SK-N-SH (cell line): Measurements from ENCODE around the gene ZBTB47. TPM values are rescaled to one million over a fixed set of nuclear protein-coding genes. Genes with fewer than 3 reads are reported as not detected.

Experiments
- CTCF ChIA-PET: fragments of 300-600, 350-600 bp; formaldehyde crosslinking; extraction: SDS; loops from one replicate; lab custom pipeline; 2021; lab: Yijun Ruan, JAX
- POLR2A ChIA-PET: fragments of 350-600 bp; sonication (Branson Sonifier 250); formaldehyde crosslinking; extraction: SDS; loops from one replicate; lab custom pipeline; 2020; ENCODE audit warnings: antibody characterized with exemption, inconsistent platforms; lab: Yijun Ruan, JAX
- DNase-seq: peaks from one replicate; pipeline ENCODE4 v3.0.0; 2012
- H2AFZ ChIP-seq: fragments of 200-600 bp; sonication (generic); 2 replicates; pipeline ENCODE4 v1.8.1; 2016; ENCODE audit warnings: antibody characterized with exemption, mild to moderate bottlenecking, low read depth
- H3F3A ChIP-seq: fragments of 200-600 bp; sonication (generic); replicated peaks from 2 replicates; pipeline ENCODE3; 2016; ENCODE audit warnings: antibody characterized with exemption, mild to moderate bottlenecking; ENCODE audit not compliant: insufficient read depth
- H3K27ac ChIP-seq, 2 experiments: fragments of 200-500 bp in 1 of 2; fragments of 200-600 bp in 1 of 2; sonication (Bioruptor generic) in 1 of 2; sonication (generic), shearing (Covaris generic) in 1 of 2; 2 replicates each; pipeline versions ENCODE4 v1.5.1 to v1.6.1; 2014 to 2016; ENCODE audit warnings: low read depth in 2 of 2, inconsistent platforms in 1 of 2, low read length in 1 of 2, mild to moderate bottlenecking in 1 of 2, mixed read lengths in 1 of 2
- H3K27me3 ChIP-seq: fragments of 200-600 bp; sonication (generic), shearing (Covaris generic); 2 replicates; pipeline ENCODE4 v1.6.1; 2016; ENCODE audit warnings: mixed run types; ENCODE audit not compliant: insufficient read depth
- H3K36me3 ChIP-seq, 2 experiments: fragments of 200-500 bp in 1 of 2; fragments of 200-600 bp in 1 of 2; sonication (Bioruptor generic) in 1 of 2; sonication (generic) in 1 of 2; replicated peaks in 1 of 2; 2 replicates each; pipeline versions ENCODE3 to v1.5.1; 2014 to 2016; ENCODE audit warnings: low read length in 1 of 2, mild to moderate bottlenecking in 1 of 2; ENCODE audit not compliant: insufficient read depth in 2 of 2, control insufficient read depth in 1 of 2
- H3K4me1 ChIP-seq, 2 experiments: fragments of 200-500 bp in 1 of 2; fragments of 200-600 bp in 1 of 2; sonication (Bioruptor generic) in 1 of 2; sonication (generic), shearing (Covaris generic) in 1 of 2; 2 replicates each; pipeline versions ENCODE4 v1.5.1 to v1.6.1; 2014 to 2016; ENCODE audit warnings: low read depth in 1 of 2, low read length in 1 of 2, mixed run types in 1 of 2; ENCODE audit not compliant: insufficient read depth in 2 of 2, control insufficient read depth in 1 of 2
- H3K4me2 ChIP-seq: fragments of 200-600 bp; sonication (generic), shearing (Covaris generic); 2 replicates; pipeline ENCODE4 v1.6.1; 2017; ENCODE audit warnings: mixed run types
- H3K4me3 ChIP-seq, 2 experiments: fragments of 200-500 bp in 1 of 2; fragments of 200-600 bp in 1 of 2; sonication (Bioruptor generic) in 1 of 2; sonication (generic), shearing (Covaris generic) in 1 of 2; 2 replicates each; pipeline versions ENCODE4 v1.5.1 to v1.8.1; 2014 to 2016; ENCODE audit warnings: low read depth in 2 of 2, inconsistent platforms in 1 of 2, low read length in 1 of 2, mild to moderate bottlenecking in 1 of 2, mixed read lengths in 1 of 2, moderate library complexity in 1 of 2
- H3K79me2 ChIP-seq: fragments of 200-600 bp; sonication (generic); 2 replicates; pipeline ENCODE4 v1.8.1; 2017; ENCODE audit warnings: mild to moderate bottlenecking; ENCODE audit not compliant: insufficient read depth
- H3K9ac ChIP-seq: fragments of 200-600 bp; sonication (generic); 2 replicates; pipeline ENCODE4 v1.6.1; 2017; ENCODE audit warnings: mixed run types
- H3K9me2 ChIP-seq: fragments of 200-600 bp; sonication (generic); 2 replicates; pipeline ENCODE4 v1.6.1; 2017; ENCODE audit warnings: mixed run types
- H3K9me3 ChIP-seq: fragments of 200-600 bp; sonication (generic); 2 replicates; pipeline ENCODE4 v1.6.1; 2017; ENCODE audit warnings: mixed run types, mild to moderate bottlenecking, moderate library complexity
- H4K20me1 ChIP-seq: fragments of 200-600 bp; sonication (generic); 2 replicates; pipeline ENCODE4 v1.6.1; 2017; ENCODE audit warnings: mild to moderate bottlenecking, mixed run types; ENCODE audit not compliant: insufficient read depth
- EP300 ChIP-seq, 2 experiments: IDR thresholded peaks; 2 replicates each; pipeline versions ENCODE4 v1.4.0 to v1.6.1; 2012; ENCODE audit warnings: borderline replicate concordance in 1 of 2, low read depth in 1 of 2, low read length in 1 of 2
- EZH2phosphoT487 ChIP-seq: fragments of 200-600 bp; sonication (generic); IDR thresholded peaks from 2 replicates; pipeline ENCODE4 v1.6.1; 2017; ENCODE audit warnings: low read depth, mixed run types, mild to moderate bottlenecking, antibody characterized with exemption, moderate library complexity, borderline replicate concordance
- FOXJ3 ChIP-seq: sonication (generic); formaldehyde crosslinking; IDR thresholded peaks from 2 replicates; pipeline ENCODE4 v1.5.1; 2020; ENCODE audit warnings: mild to moderate bottlenecking, missing genetic modification reagents
- FOXM1 ChIP-seq: IDR thresholded peaks from 2 replicates; pipeline ENCODE4 v1.4.0; 2012; ENCODE audit warnings: low read depth, mild to moderate bottlenecking
- GABPA ChIP-seq: IDR thresholded peaks from 2 replicates; pipeline ENCODE4 v1.4.0; 2012; ENCODE audit warnings: low read depth, mild to moderate bottlenecking
- GATA2 ChIP-seq: sonication (generic); formaldehyde crosslinking; IDR thresholded peaks from 2 replicates; pipeline ENCODE4 v1.5.0; 2020; ENCODE audit warnings: mild to moderate bottlenecking, missing genetic modification reagents
- MEF2A ChIP-seq: IDR thresholded peaks from 2 replicates; pipeline ENCODE4 v1.4.0; 2012; ENCODE audit warnings: low read depth, borderline replicate concordance
- MXI1 ChIP-seq: IDR thresholded peaks from 2 replicates; pipeline ENCODE4 v1.6.1; 2012; ENCODE audit warnings: mild to moderate bottlenecking, low read depth, low read length, improper control_type of control experiment
- NFIC ChIP-seq: IDR thresholded peaks from 2 replicates; pipeline ENCODE4 v1.4.0; 2012; ENCODE audit warnings: borderline replicate concordance
- PBX3 ChIP-seq: IDR thresholded peaks from 2 replicates; pipeline ENCODE4; 2012
- POLR2AphosphoS5 ChIP-seq: IDR thresholded peaks from 2 replicates; pipeline ENCODE4 v1.6.1; 2012; ENCODE audit warnings: low read depth, low read length
- RAD21 ChIP-seq: IDR thresholded peaks from 2 replicates; pipeline ENCODE4 v1.6.1; 2012; ENCODE audit warnings: mild to moderate bottlenecking, low read length
- RFX5 ChIP-seq: IDR thresholded peaks from 2 replicates; pipeline ENCODE4 v1.6.1; 2012; ENCODE audit warnings: mild to moderate bottlenecking, improper control_type of control experiment, low read length
- RXRA ChIP-seq: IDR thresholded peaks from 2 replicates; pipeline ENCODE4 v1.4.0; 2012; ENCODE audit warnings: low read depth, mild to moderate bottlenecking, borderline replicate concordance
- SIN3A ChIP-seq: IDR thresholded peaks from 2 replicates; pipeline ENCODE4 v1.6.1; 2012; ENCODE audit warnings: low read depth, mild to moderate bottlenecking, low read length, moderate library complexity, borderline replicate concordance
- TAF1 ChIP-seq: IDR thresholded peaks from 2 replicates; pipeline ENCODE4 v1.6.1; 2012; ENCODE audit warnings: low read depth, mild to moderate bottlenecking, low read length, moderate library complexity, borderline replicate concordance
- TCF12 ChIP-seq: IDR thresholded peaks from 2 replicates; pipeline ENCODE4 v1.4.0; 2012
- TEAD4 ChIP-seq: IDR thresholded peaks from 2 replicates; pipeline ENCODE4 v1.4.0; 2012; ENCODE audit warnings: mild to moderate bottlenecking, borderline replicate concordance; ENCODE audit not compliant: insufficient read depth
- YY1 ChIP-seq: IDR thresholded peaks from 2 replicates; pipeline ENCODE4 v1.4.0; 2012; ENCODE audit warnings: low read depth, mild to moderate bottlenecking
- WGBS: methylation state at CpG from one replicate; pipeline ENCODE4 v1.1.6; 2017; ENCODE audit warnings: low lambda C conversion rate; 5-methylcytosine and 5-hydroxymethylcytosine counted together
- polyA plus RNA-seq, 3 experiments: library from polyadenylated mRNA; depleted of rRNA; stranded (reverse); fragments of >200 nt; gene quantifications; 2 replicates each; pipeline ENCODE4 v1.2.3, GENCODE V29; 2012
- TF ChIP-seq, protein P1 (sequence below): IDR thresholded peaks from 2 replicates; pipeline ENCODE4 v1.4.0; 2012; ENCODE audit warnings: low read depth, borderline replicate concordance
- TF ChIP-seq, protein P2 (sequence below): fragments of 150-350 bp; IDR thresholded peaks from 2 replicates; pipeline ENCODE4 v1.6.1; 2016; ENCODE audit warnings: mild to moderate bottlenecking, low read depth, low read length
- TF ChIP-seq, protein P3 (sequence below): fragments of 150-350 bp; IDR thresholded peaks from 2 replicates; pipeline ENCODE4 v1.6.1; 2017; ENCODE audit warnings: antibody characterized with exemption, low read length, low read depth, borderline replicate concordance

Gene ZBTB47
- polyA plus RNA-seq, 1 of the 3 experiments (the other 2 are of a cell fraction) = 9.9 TPM

DNA sequence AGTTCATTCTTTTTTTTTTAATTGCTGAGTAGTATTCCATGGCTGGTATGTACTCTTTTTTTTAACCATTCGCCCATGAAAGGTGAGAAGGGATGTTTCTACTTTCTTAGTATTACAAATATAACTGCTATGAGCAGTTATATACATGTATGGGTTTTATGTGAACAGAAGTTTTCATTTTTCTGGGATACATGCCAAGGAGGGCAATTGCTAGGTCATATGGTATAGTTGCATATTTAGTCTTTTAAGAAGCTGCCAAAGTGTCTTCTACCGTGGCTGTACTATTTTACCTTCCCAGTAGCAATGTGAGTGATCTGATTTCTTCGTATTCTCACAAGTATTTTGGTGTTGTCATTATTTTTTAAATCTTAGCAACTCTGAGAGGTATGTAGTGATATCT, 20.6 kb downstream of the ZBTB47 start:
- no peak overlapping the region for H3K27ac ChIP-seq
- H3K27me3 ChIP-seq = no peaks in the 10 kb centered on the region; the same call in 1 of the 2 replicates
- H3K79me2 ChIP-seq = no peaks in the 10 kb centered on the region
- H3K4me1 ChIP-seq = no peaks in the 10 kb centered on the region
- no peak overlapping the region for H3K9ac ChIP-seq
- H3K36me3 ChIP-seq = no peaks in the 10 kb centered on the region
- no peak for DNase-seq
- TF ChIP-seq RFX5 = no peak
- TF ChIP-seq SIN3A = no peak
- TF ChIP-seq EZH2phosphoT487 = no peak
- TF ChIP-seq, protein P1, sequence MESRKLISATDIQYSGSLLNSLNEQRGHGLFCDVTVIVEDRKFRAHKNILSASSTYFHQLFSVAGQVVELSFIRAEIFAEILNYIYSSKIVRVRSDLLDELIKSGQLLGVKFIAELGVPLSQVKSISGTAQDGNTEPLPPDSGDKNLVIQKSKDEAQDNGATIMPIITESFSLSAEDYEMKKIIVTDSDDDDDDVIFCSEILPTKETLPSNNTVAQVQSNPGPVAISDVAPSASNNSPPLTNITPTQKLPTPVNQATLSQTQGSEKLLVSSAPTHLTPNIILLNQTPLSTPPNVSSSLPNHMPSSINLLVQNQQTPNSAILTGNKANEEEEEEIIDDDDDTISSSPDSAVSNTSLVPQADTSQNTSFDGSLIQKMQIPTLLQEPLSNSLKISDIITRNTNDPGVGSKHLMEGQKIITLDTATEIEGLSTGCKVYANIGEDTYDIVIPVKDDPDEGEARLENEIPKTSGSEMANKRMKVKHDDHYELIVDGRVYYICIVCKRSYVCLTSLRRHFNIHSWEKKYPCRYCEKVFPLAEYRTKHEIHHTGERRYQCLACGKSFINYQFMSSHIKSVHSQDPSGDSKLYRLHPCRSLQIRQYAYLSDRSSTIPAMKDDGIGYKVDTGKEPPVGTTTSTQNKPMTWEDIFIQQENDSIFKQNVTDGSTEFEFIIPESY = no peak
- TF ChIP-seq YY1 = no peak
- no peak for TF ChIP-seq TCF12
- no peak for TF ChIP-seq PBX3
- TF ChIP-seq EP300 (IDR thresholded peaks at IDR 0.05; ENCODE audit: borderline replicate concordance in 1 of 2, low read depth in 1 of 2, low read length in 1 of 2) = no peak
- TF ChIP-seq, protein P2, sequence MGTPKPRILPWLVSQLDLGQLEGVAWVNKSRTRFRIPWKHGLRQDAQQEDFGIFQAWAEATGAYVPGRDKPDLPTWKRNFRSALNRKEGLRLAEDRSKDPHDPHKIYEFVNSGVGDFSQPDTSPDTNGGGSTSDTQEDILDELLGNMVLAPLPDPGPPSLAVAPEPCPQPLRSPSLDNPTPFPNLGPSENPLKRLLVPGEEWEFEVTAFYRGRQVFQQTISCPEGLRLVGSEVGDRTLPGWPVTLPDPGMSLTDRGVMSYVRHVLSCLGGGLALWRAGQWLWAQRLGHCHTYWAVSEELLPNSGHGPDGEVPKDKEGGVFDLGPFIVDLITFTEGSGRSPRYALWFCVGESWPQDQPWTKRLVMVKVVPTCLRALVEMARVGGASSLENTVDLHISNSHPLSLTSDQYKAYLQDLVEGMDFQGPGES = no peak
- TF ChIP-seq FOXJ3 (CRISPR knock-in tag) = no peak
- TF ChIP-seq GABPA = no peak
- TF ChIP-seq RXRA = no peak
- TF ChIP-seq MEF2A = no peak
- no peak for TF ChIP-seq MXI1
- no peak for TF ChIP-seq FOXM1
- no peaks in the 10 kb centered on the region for H3F3A ChIP-seq
- ChIA-PET POLR2A (no interaction called here), CTCF (no interaction called here)
- H2AFZ ChIP-seq = no peak overlapping the region
- no peak overlapping the region for H3K4me2 ChIP-seq
- no peak overlapping the region for H3K4me3 ChIP-seq
- H3K9me3 ChIP-seq = no peaks in the 10 kb centered on the region
- H3K9me2 ChIP-seq = no peaks in the 10 kb centered on the region
- WGBS = 39% methylated on average over 3 of the region's 3 CpGs
- no peaks in the 10 kb centered on the region for H4K20me1 ChIP-seq

GRCh38 chr3:42675909-42676308, 22.4 kb downstream of the ZBTB47 start:
- no peaks in the 10 kb centered on the region for H3K9me3 ChIP-seq
- no peak for DNase-seq
- H3K27me3 ChIP-seq = no peaks in the 10 kb centered on the region; the same call in 1 of the 2 replicates
- no peak overlapping the region for H3K4me3 ChIP-seq
- H3K9ac ChIP-seq = no peak overlapping the region
- H3K27ac ChIP-seq = no peak overlapping the region
- no peaks in the 10 kb centered on the region for H3K9me2 ChIP-seq
- ChIA-PET POLR2A (no interaction called here), CTCF (no interaction called here)
- TF ChIP-seq EZH2phosphoT487 (no peak), GATA2 (CRISPR knock-in tag) (no peak), POLR2AphosphoS5 (no peak), RAD21 (no peak), EP300 (IDR thresholded peaks at IDR 0.05; ENCODE audit: borderline replicate concordance in 1 of 2, low read depth in 1 of 2, low read length in 1 of 2) (no peak), GABPA (no peak), NFIC (no peak), MEF2A (no peak), TEAD4 (no peak), RXRA (no peak), PBX3 (no peak), TAF1 (no peak), FOXJ3 (CRISPR knock-in tag) (no peak), YY1 (no peak)
- TF ChIP-seq, protein P3, sequence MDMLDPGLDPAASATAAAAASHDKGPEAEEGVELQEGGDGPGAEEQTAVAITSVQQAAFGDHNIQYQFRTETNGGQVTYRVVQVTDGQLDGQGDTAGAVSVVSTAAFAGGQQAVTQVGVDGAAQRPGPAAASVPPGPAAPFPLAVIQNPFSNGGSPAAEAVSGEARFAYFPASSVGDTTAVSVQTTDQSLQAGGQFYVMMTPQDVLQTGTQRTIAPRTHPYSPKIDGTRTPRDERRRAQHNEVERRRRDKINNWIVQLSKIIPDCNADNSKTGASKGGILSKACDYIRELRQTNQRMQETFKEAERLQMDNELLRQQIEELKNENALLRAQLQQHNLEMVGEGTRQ = no peak
- no peak overlapping the region for H3K4me2 ChIP-seq
- H3K36me3 ChIP-seq = no peaks in the 10 kb centered on the region
- H3K4me1 ChIP-seq = no peaks in the 10 kb centered on the region
- H2AFZ ChIP-seq = no peak overlapping the region
- no peaks in the 10 kb centered on the region for H3K79me2 ChIP-seq
- no peaks in the 10 kb centered on the region for H4K20me1 ChIP-seq
- 66% methylated on average over 2 of the region's 2 CpGs for WGBS
- no peaks in the 10 kb centered on the region for H3F3A ChIP-seq
